GM12878 (cell line): Measurements from ENCODE around the gene TMEM131L. TPM values are rescaled to one million over a fixed set of nuclear protein-coding genes. Genes with fewer than 3 reads are reported as not detected.

Experiments
- BHLHE40 ChIP-seq, 2 experiments: fragments of 450-650 bp in 1 of 2; IDR thresholded peaks; 2 replicates each; pipeline ENCODE4 v1.6.1; 2011 to 2017; ENCODE audit warnings: low read depth in 2 of 2, borderline replicate concordance in 1 of 2, improper control_type of control experiment in 1 of 2, low read length in 1 of 2, mild to moderate bottlenecking in 1 of 2
- CBFB ChIP-seq: IDR thresholded peaks from 2 replicates; pipeline ENCODE4 v1.6.1; 2016; ENCODE audit warnings: antibody characterized with exemption, low read depth
- CUX1 ChIP-seq: IDR thresholded peaks from 2 replicates; pipeline ENCODE4 v1.6.1; 2012; ENCODE audit warnings: improper control_type of control experiment, low read depth, low read length; ENCODE audit not compliant: insufficient replicate concordance
- E4F1 ChIP-seq: fragments of 450-650 bp; IDR thresholded peaks from 2 replicates; pipeline ENCODE4 v1.6.1; 2018; ENCODE audit warnings: borderline replicate concordance, mild to moderate bottlenecking; ENCODE audit not compliant: partially characterized antibody
- ELK1 ChIP-seq: IDR thresholded peaks from 2 replicates; pipeline ENCODE4 v1.6.1; 2012; ENCODE audit warnings: low read depth, low read length, improper control_type of control experiment
- EZH2 ChIP-seq: IDR thresholded peaks from 2 replicates; pipeline ENCODE4 v1.6.1; 2012; ENCODE audit warnings: low read depth, mild to moderate bottlenecking, control low read depth, inconsistent platforms, low read length, borderline replicate concordance; ENCODE audit not compliant: control insufficient read depth
- GABPA ChIP-seq: IDR thresholded peaks from 2 replicates; pipeline ENCODE4 v1.6.1; 2014; ENCODE audit warnings: antibody characterized with exemption, low read depth, mild to moderate bottlenecking, inconsistent platforms
- HDAC2 ChIP-seq: fragments of 200-600 bp; sonication (generic); IDR thresholded peaks from 2 replicates; pipeline ENCODE4 v1.6.1; 2017
- IKZF2 ChIP-seq, 2 experiments: fragments of 450-650 bp; IDR thresholded peaks; 2 replicates each; pipeline ENCODE4 v1.6.1; 2017; ENCODE audit warnings: mild to moderate bottlenecking in 2 of 2, moderate library complexity in 2 of 2
- KLF5 ChIP-seq: fragments of 450-650 bp; IDR thresholded peaks from 2 replicates; pipeline ENCODE4 v1.6.1; 2014; ENCODE audit warnings: mild to moderate bottlenecking; ENCODE audit not compliant: partially characterized antibody
- LARP7 ChIP-seq: fragments of 450-650 bp; IDR thresholded peaks from 2 replicates; pipeline ENCODE4 v1.6.1; 2017; ENCODE audit warnings: mild to moderate bottlenecking
- MEF2A ChIP-seq: IDR thresholded peaks from 2 replicates; pipeline ENCODE4 v1.6.1; 2011; ENCODE audit warnings: low read depth, mild to moderate bottlenecking, low read length, moderate library complexity; ENCODE audit not compliant: insufficient read depth
- MTA3 ChIP-seq: IDR thresholded peaks from 2 replicates; pipeline ENCODE4 v1.6.1; 2012; ENCODE audit warnings: low read length, inconsistent platforms, borderline replicate concordance
- MXI1 ChIP-seq: fragments of 150-350 bp; IDR thresholded peaks from 2 replicates; pipeline ENCODE4 v1.6.1; 2011; ENCODE audit warnings: low read depth, mild to moderate bottlenecking, inconsistent platforms, low read length, improper control_type of control experiment
- PAX5 ChIP-seq: IDR thresholded peaks from 2 replicates; pipeline ENCODE4 v1.6.1; 2011; ENCODE audit warnings: low read depth, low read length, borderline replicate concordance
- PAX8 ChIP-seq: fragments of 450-650 bp; IDR thresholded peaks from 2 replicates; pipeline ENCODE4 v1.6.1; 2017; ENCODE audit warnings: mild to moderate bottlenecking, moderate library complexity
- POLR2A ChIP-seq: IDR thresholded peaks from 2 replicates; pipeline ENCODE4 v1.6.1; 2011; ENCODE audit warnings: low read depth, mild to moderate bottlenecking, low read length
- RUNX3 ChIP-seq: IDR thresholded peaks from 2 replicates; pipeline ENCODE4 v1.6.1; 2012; ENCODE audit warnings: low read length, inconsistent platforms
- SIN3A ChIP-seq: IDR thresholded peaks from 2 replicates; pipeline ENCODE4 v1.6.1; 2012; ENCODE audit warnings: low read depth, low read length, improper control_type of control experiment
- SMARCA5 ChIP-seq: fragments of 450-650 bp; IDR thresholded peaks from 2 replicates; pipeline ENCODE4 v1.6.1; 2017; ENCODE audit warnings: mild to moderate bottlenecking
- SMC3 ChIP-seq: IDR thresholded peaks from 2 replicates; pipeline ENCODE4 v1.6.1; 2011; ENCODE audit warnings: low read length, improper control_type of control experiment, borderline replicate concordance
- SP1 ChIP-seq: IDR thresholded peaks from one replicate; pipeline ENCODE4 v1.6.1; 2011; ENCODE audit warnings: low read depth, low read length
- WRNIP1 ChIP-seq: IDR thresholded peaks from 2 replicates; pipeline ENCODE4 v1.6.1; 2011; ENCODE audit warnings: low read depth, low read length, improper control_type of control experiment, borderline replicate concordance
- YBX1 ChIP-seq: fragments of 450-650 bp; IDR thresholded peaks from 2 replicates; pipeline ENCODE4 v1.6.1; 2016; ENCODE audit warnings: antibody characterized with exemption
- polyA plus RNA-seq, 11 experiments: library from polyadenylated mRNA; depleted of rRNA in 4 of 11; unstranded in 6 of 11; stranded (reverse) in 5 of 11; fragments of >200 nt; fragmentation: Nextera tagmentation in 4 of 11; fragmentation: Illumina TruSeq in 1 of 11; extraction: Ambion mirVana in 4 of 11; extraction: Trizol in 1 of 11; gene quantifications; 1 replicate in 1 of 11; 2 replicates in 10 of 11; pipeline versions ENCODE4 v1.2.1 to v1.2.3, GENCODE V29; 2011 to 2016; ENCODE audit warnings: inconsistent platforms in 2 of 11, missing spikeins in 2 of 11, low read depth in 1 of 11
- total RNA-seq, 4 experiments: library from RNA; depleted of rRNA in 3 of 4; stranded (reverse); fragments of >200 nt in 3 of 4; fragmentation: Illumina TruSeq in 1 of 4; extraction: Trizol in 1 of 4; gene quantifications; 2 replicates each; pipeline versions ENCODE4 v1.2.1 to v1.2.3, GENCODE V29; 2013 to 2021

TMEM131L gene
- total and polyA plus RNA-seq, 10 of the 15 experiments (the other 5 are each of a cell fraction or from before 2014, with no cell fraction given): 8.5 to 101 (median 74.4) TPM

- no peak for TF ChIP-seq YBX1
- peak; percentile 73 for TF ChIP-seq GABPA
- TF ChIP-seq MTA3: no peak
- TF ChIP-seq KLF5: peak; percentile 84
- peak; percentile 91 to 94 for TF ChIP-seq IKZF2 (IDR thresholded peaks at IDR 0.05)
- TF ChIP-seq EZH2: no peak
- peak; percentile 83; the same call in 1 of the 2 replicates for TF ChIP-seq ELK1
- no peak for TF ChIP-seq HDAC2
- peak; percentile 83; the same call in 1 of the 2 replicates for TF ChIP-seq PAX5
- peak; percentile 88 for TF ChIP-seq RUNX3
- no peak for TF ChIP-seq E4F1
- TF ChIP-seq POLR2A: peak; percentile 57
- TF ChIP-seq SMC3: peak; percentile 99
- TF ChIP-seq SMARCA5: peak; percentile 89
- TF ChIP-seq CUX1: peak; percentile 59
- peak; percentile 44 for TF ChIP-seq CBFB
- peak; percentile 41 for TF ChIP-seq SP1
- no peak for TF ChIP-seq PAX8
- TF ChIP-seq MXI1: peak; percentile 78
- peak; percentile 91 for TF ChIP-seq MEF2A
- TF ChIP-seq LARP7: 0 out of 2 replicates have a peak, but pooled peaks have one; percentile 19
- no peak for TF ChIP-seq WRNIP1
- TF ChIP-seq SIN3A: peak; percentile 66; the same call in 1 of the 2 replicates
- TF ChIP-seq BHLHE40 (IDR thresholded peaks at IDR 0.05; ENCODE audit: borderline replicate concordance in 1 of 2, low read depth in 2 of 2, low read length in 1 of 2): peak; percentile 54 to 59; a peak in 3 of 4 replicates
Observed at GRCh38 chr4:153432965-153433753, 33.0 kb upstream of the TMEM131L start (continued).
